Measurements from ENCODE around the gene CNR1.

The CNR1 gene

DNA sequence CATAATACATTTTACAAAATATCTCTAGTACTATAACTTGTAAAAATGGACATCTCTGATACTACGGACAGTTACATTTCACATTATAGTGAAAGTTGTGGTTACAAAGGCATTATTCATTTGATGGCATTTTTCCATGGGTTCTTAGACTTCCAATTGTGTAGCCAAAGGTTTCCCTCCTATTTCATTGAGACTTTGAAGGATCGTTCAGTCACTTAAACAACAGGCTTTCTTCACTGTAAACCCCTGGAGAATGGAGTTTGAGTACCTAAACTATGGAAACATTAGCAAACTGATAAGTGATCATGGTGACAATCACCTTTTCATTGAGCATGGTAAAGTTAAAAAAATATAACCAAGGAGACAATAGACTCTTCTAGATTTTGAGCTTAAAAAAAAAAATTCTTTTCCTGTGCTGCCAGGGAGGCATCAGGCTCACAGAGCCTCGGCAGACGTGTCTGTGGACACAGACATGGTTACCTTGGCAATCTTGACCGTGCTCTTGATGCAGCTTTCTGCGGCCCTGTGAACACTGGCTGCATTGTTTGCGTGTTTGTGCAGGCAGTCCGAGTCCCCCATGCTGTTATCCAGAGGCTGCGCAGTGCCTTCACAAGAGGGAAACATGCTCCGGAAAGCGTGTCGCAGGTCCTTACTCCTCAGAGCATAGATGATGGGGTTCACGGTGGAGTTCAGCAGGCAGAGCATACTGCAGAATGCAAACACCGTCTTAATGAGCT, 22.6 kb downstream of the CNR1 start:
- no peak for DNase-seq

DNA sequence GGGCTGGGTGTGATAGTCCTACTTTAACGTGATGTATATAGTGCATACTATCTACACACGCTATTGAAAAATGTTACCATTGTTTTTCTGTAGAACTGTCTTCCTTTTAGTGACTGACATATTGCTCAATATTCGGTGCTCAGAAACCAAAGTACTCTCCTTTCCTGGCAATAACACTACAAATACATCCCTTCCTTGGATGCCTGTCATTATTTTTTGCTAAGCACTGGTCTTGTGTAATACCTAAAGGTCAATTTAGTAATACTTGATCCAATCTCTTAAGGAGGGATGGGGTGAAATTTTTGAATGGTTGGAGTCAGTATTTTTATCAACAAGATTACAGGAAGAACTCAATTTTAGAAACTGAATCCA, 23.9 kb downstream of the CNR1 start:
- no peak for DNase-seq

DNA sequence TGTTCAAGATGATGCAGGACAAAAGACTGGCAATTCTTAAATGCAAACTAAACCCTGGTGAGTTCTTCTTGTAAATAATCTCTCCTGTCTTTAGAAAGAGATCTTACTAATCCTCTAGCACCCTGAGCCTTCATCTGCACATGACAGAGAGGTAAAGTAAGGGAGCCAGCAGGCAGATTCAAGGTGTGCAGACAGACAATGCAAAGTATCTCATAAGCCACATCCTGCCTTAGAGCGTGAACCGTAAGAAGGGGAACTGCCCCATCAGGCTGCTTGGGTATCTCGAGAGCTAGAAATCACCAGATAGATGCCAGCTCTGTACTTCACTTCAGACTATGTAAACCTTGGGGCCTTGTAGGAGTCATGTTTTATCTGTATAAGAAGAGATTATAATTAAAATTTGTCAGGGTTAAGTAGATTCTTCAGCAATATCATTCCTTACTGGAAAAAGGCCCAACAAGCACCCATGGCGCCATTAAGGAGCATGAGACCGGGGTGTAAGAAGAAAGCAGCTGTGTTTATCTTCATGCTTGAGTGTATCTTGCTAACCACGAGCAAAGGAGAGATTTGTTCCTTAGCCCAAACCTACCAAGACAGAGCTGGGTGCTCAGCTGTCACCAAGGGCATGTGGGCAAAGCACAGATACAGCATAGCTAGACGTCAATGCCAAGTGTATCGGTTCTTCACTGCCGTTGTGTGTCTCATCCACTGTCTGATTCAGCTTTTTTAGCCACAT, 24.4 kb downstream of the CNR1 start:
- DNase-seq: no peak

DNA sequence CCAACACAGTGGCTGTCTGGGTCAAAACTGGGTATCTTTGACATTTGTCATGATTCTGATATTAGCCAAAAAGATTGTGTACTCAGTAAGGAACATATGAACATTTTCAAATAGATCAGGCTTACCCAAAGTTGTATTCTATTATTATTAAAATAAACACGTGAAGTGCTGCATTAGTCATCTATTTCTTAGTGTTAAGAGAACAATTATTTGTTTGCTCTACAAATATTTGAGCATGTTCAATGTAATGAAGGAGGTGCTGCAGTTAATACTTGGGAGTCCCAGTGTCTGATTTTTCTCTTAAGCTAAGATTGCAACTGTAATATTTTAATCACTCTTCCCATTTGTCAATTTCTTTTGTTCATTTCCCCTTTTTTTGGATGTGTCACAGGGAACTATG, 28.2 kb downstream of the CNR1 start:
- no peak for DNase-seq

DNA sequence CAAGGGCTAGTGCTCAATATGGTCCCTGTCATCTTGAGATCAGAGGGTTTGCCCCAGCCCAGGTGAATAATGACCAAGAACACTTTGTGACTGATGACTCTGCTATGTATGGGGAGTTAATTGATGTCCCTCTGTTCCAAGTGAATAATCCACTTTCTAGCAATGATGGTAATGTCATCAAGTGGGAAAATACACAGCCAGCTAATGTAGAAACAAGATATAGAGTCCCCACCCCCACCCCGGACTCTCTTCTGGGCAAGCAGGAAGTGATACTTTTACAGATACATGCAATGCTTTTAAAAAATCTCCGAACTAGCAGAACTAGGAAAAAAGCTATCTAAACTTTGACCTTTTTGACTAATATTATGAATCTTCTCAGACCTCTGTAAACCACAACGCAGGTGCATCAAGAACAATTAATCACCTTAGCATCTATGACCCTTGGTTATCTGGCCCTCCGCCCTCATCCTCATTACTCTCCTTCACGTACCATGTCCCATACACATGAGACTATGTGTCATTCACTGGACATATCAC, 30.5 kb downstream of the CNR1 start:
- DNase-seq: no peak

DNA sequence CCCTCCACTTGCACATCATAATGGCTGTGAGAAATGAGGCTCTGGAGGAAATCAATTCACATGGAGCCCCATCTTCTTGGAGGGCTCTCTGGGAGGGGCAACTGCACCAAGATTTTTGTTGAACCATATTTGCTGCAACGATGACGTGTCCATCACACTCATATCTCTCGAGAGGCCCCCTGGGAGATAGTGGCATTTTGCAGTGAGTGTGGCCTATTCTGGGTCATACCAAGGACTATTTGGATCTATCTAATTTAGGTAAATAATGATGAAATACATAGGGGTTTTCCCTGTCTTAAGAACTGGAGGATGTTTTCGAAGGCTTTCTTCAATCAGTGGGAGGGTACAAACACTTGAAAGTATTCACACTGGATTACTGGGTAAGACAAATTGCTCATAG, 31.6 kb downstream of the CNR1 start:
- no peak for DNase-seq

DNA sequence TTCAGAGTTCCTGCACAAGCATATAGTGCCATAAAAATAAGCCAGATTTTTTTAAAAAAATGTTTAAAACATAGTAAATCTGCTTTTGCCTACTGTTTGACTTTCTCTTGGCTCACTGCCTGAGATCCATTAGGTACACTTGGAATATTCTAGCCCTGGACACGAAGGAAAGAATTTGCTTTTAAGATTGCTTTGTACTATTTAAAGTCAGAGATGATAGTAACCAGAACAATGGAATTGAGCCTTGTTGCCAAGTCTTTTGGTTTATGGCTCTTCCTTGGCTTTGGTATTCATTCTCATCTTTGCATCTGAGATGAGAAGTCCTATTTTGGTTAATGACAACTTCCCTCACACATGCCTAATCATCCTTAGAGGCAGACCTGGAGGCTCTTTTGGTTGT, 32.4 kb downstream of the CNR1 start:
- DNase-seq: no peak

DNA sequence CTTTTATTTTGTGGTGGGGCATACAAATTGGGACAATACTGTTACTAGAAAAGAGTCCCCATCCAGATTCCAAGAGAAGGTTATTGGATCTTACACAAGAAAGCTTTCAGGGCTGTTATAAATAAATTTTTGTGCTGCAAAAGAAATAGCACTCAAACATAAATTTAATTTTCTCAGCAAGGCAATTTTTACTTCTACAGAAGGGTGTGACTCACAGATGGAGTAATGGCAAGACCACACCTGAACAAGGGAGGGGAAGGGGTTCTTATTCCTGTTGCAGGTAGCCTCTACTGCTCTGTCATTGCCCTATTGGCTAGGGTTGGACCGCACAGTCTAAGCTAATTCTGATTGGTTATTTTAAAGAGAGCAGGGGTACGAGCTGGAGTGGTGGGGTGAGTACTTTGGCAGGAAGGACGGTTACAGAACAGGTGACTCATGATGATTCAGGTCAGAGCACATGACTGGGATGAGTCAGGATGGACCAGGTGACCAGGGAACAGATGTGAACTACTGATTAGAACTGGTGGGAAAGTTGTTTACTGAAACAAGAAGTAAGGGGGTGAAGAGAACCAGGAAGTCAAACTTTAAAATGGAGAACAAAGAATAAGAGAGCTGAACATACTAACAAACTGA, 41.1 kb downstream of the CNR1 start:
- no peak for DNase-seq

DNA sequence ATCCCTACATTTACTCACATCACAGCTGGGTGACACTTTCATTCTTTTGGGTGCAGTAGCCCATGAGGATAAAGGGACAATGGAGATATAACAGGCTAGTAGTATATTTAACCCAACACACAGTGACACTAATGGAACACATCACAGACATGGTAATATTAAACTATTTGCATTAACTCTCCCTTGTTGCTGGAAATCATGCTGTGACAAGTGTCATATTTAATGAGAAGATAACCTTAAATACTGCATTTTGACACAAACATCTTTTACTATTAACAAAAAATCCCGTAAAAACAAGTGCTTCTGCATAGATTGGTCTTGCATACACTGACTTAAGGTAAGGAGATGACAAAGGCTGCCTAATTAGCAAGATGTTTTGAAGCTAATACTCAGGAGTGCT, 45.5 kb downstream of the CNR1 start:
- DNase-seq: no peak

DNA sequence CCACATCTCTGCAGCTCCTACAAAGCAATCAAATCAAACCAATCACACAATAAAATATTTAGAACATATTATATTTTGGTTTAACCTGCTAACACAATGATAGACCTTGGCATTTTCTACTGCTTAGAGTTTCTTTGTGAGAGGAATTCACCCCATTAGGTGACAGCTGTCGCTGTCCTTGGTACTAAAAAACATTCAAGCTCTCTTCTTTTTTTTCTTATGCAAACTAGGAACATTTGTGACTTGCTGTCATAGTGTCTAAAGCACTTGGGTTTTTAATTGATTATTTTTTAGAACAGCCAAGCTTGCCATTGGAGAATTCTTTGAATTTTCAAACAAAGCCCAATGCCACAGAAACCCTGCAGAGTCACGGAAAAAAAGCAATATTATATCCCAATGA, 46.4 kb downstream of the CNR1 start:
- DNase-seq: no peak

DNA sequence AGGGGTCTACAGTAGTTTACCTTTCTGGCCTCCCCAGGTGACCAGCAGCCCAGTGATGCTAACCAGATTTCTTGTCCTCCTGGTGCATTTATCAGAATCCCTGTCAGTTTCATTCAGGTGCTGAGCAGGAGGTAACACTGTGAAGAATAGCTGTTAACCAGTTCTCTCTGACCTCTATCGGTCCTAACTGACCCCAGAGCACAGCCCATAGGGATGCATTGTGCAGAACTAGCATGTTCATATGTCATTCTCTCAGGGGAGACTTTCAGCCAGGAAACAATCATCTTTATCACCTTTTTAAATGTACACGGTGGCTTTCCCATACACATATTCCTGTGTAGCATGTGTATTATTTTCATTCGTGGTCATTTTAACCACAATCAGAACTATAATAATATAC, 49.9 kb downstream of the CNR1 start:
- DNase-seq: no peak

DNA sequence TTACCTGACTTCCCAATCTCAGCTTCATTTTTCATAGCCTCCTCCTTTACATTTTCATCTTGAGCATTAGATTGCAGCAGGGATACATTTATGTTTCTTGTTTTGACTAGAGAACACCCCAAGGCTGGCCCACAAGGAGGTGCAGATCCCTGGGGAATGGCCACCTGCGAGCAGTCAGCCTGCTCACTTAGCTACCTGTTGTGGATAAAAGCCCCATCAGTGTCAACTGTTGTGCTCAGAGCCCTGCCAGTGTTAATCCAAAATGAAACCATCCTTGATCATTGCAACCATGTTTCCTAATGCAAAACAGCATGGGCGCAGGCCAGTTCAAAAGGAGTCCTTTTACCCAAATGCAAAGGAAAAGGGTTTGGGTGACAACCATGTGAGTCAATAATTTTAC, 50.8 kb downstream of the CNR1 start:
- no peak for DNase-seq

DNA sequence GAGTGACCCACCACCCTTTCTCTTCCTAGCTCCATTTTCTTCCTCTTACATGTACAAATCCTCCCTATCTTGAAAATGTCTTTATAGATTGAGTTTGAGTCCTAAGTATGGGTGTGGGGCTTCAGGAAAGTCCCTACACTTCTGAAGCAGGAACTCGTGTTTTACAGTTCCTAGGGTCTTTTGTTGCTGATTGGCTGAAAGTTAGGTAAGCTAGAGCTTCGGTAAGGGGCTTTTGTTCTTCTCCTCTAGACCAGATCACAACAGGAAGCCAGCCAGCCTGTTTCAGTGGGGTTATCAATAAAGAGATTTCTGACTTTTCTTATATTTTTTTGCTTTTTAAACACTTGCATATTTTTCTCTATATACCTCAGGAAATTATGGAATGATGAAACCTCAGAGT, 51.3 kb downstream of the CNR1 start:
- no peak for DNase-seq

DNA sequence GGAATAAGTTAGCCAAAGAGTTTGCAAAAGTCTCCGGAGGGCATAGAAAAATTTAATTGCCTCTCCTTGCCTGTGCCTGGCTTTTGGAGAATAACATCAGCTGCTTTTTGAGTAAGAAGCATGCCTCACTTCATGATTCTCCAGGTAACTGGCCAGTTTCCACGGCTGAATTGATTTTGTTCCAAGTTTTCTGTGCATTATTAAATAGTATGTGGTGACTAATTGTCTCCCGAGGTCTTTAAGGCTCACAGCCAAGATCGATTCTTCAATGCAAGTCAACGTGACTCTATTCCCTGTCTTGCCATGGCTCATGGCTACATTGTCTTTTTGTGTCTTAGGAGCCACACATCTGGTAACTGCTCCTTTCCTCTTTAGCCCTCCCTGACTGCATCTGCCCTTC, 54.2 kb downstream of the CNR1 start:
- no peak for DNase-seq

DNA sequence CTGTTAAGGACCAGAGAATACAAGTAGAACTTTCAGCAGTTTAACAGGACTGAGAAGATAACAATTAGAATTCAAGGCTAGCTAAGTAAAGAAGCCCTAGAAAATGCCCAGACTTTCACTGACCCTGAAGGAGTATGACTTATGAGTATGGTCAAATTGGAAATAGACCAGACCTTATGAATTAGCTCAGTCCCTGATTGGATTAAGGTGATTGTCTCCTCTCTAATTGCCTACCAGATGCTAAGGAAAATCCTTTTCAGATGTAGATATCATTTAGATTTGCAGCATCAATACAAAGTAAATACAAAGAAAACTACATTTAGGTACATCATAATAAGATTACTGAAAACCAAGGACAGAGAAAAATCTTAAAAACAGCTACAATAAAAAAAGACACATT, 58.9 kb downstream of the CNR1 start:
- no peak for DNase-seq

DNA sequence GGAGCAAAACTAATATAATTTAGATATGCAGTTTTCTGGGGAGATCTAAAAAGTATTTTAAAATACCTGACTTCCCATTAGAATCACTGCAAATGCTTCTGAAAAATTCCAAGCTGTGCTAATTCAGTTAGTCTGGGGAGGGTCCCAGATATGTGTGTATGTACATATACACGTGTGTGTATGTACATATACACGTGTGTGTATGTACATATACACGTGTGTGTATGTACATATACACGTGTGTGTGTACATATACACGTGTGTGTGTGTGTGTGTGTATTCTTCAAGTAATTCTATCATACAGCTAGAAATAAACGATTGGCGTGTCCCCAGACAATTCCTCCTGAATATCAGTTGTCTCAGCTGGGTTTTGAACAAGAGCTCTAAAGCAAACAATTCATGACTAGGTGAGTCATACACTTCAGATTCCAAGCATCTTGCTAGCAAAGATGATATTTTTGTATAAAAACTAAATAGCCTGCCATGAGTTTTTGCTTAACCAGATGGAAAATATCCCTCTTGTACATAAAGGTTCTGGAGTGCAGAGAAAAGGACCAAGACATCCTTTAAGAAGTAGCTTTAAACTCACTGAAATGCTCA, 60.3 kb downstream of the CNR1 start:
- no peak for DNase-seq
